Chondrocyte (in vitro differentiated cells): ENCODE measurements around the gene PPCDC. TPM values are rescaled to one million over a fixed set of nuclear protein-coding genes. Genes with fewer than 3 reads are reported as not detected.

Experiments
- DNase-seq: peaks from one replicate; pipeline ENCODE4 v3.0.0; 2021; ENCODE audit warnings: mixed read lengths, low spot score
- H3K27ac Mint-ChIP-seq: one replicate; pipeline ENCODE4 v1.8.0; 2021; ENCODE audit warnings: mild to moderate bottlenecking, moderate library complexity, mixed read lengths; ENCODE audit not compliant: unreplicated experiment
- H3K27me3 Mint-ChIP-seq: 2 replicates; pipeline ENCODE4 v1.8.0; 2021; ENCODE audit warnings: low read depth, mixed read lengths
- H3K36me3 Mint-ChIP-seq: 2 replicates; pipeline ENCODE4 v1.8.0; 2021; ENCODE audit warnings: low read depth, mixed read lengths
- H3K4me1 Mint-ChIP-seq: 2 replicates; pipeline ENCODE4 v1.8.0; 2021; ENCODE audit warnings: low read depth, mild to moderate bottlenecking, mixed read lengths
- H3K4me3 Mint-ChIP-seq: one replicate; pipeline ENCODE4 v1.8.0; 2021; ENCODE audit warnings: mild to moderate bottlenecking, moderate library complexity, mixed read lengths; ENCODE audit not compliant: unreplicated experiment
- H3K9me3 Mint-ChIP-seq: 2 replicates; pipeline ENCODE4 v1.8.0; 2021; ENCODE audit warnings: low read depth, mixed read lengths
- CTCF ChIP-seq: fragments of 200-600 bp; sonication (generic); IDR thresholded peaks from 2 replicates; pipeline ENCODE4 v1.5.0; 2021; ENCODE audit warnings: antibody characterized with exemption, mild to moderate bottlenecking, moderate library complexity
- total RNA-seq: library from RNA; stranded (reverse); gene quantifications from 3 replicates; pipeline ENCODE4 v1.2.1, GENCODE V29; 2021

The PPCDC gene
- total RNA-seq, 1 donor from 2014 or later: 7.3 TPM

- no peak for DNase-seq
- TF ChIP-seq CTCF: no peak
- Mint-ChIP-seq H3K36me3 (peaks cover 2% of the 10 kb centered on the region), H3K9me3 (no peaks in the 10 kb centered on the region), H3K4me1 (peaks cover 12% of the 10 kb centered on the region), H3K27me3 (no peaks in the 10 kb centered on the region), H3K4me3 (no peak overlapping the region), H3K27ac (peak overlapping the region; percentile 83)
These were observed 608 bp upstream of the PPCDC start for GRCh38 chr15:75022783-75023180.

GRCh38 chr15:75023872-75024636 lies 664 bp downstream of the PPCDC start:
- H3K9me3 Mint-ChIP-seq: no peaks in the 10 kb centered on the region

GRCh38 chr15:75025107-75025506 lies 1.7 kb downstream of the PPCDC start:
- H3K36me3 Mint-ChIP-seq: no peaks in the 10 kb centered on the region
- H3K9me3 Mint-ChIP-seq: no peaks in the 10 kb centered on the region
- H3K27ac Mint-ChIP-seq: peak overlapping the region; percentile 32
- H3K27me3 Mint-ChIP-seq: no peaks in the 10 kb centered on the region
- DNase-seq: no peak
- peak overlapping the region; percentile 7 for H3K4me3 Mint-ChIP-seq
- no peak for TF ChIP-seq CTCF
- peaks cover 29% of the 10 kb centered on the region for H3K4me1 Mint-ChIP-seq

More at GRCh38 chr15:75023872-75024636, 664 bp downstream of the PPCDC start:
- no peaks in the 10 kb centered on the region for H3K27me3 Mint-ChIP-seq
- peak overlapping the region; percentile 83 for H3K27ac Mint-ChIP-seq
- H3K36me3 Mint-ChIP-seq: no peaks in the 10 kb centered on the region
- no peak for TF ChIP-seq CTCF
- peak overlapping the region; percentile 90 for H3K4me3 Mint-ChIP-seq
- no peak for DNase-seq
- peaks cover 19% of the 10 kb centered on the region for H3K4me1 Mint-ChIP-seq

- Mint-ChIP-seq H3K4me3 (no peak overlapping the region), H3K4me1 (peaks cover 35% of the 10 kb centered on the region), H3K36me3 (no peaks in the 10 kb centered on the region), H3K27ac (no peak overlapping the region), H3K9me3 (no peaks in the 10 kb centered on the region), H3K27me3 (no peaks in the 10 kb centered on the region)
- TF ChIP-seq CTCF: no peak
- no peak for DNase-seq
These were observed 2.3 kb downstream of the PPCDC start for GRCh38 chr15:75025548-75026260.

- peaks cover 54% of the 10 kb centered on the region for H3K4me1 Mint-ChIP-seq
- H3K4me3 Mint-ChIP-seq: no peak overlapping the region
- peak overlapping the region; percentile 29 for H3K27ac Mint-ChIP-seq
These were observed 4.2 kb downstream of the PPCDC start for GRCh38 chr15:75027551-75027950.

More at GRCh38 chr15:75027551-75027950, 4.2 kb downstream of the PPCDC start:
- Mint-ChIP-seq H3K36me3 (no peaks in the 10 kb centered on the region), H3K27me3 (no peaks in the 10 kb centered on the region), H3K9me3 (no peaks in the 10 kb centered on the region)
- TF ChIP-seq CTCF: no peak
- DNase-seq: no peak
